NCI-H187 treated with DMSO at 0.1 percent for 48 hours (cell line): ENCODE data around the gene TMTC2.
"Not testable (repeated sequence)": the region's sequence is repeated elsewhere in the genome, so short reads cannot be mapped to it uniquely, and the experiment has no call there.

Experiments used
- DNase-seq: peaks from one replicate; lab custom pipeline; 2025; lab: John Stamatoyannopoulos, UW

The TMTC2 gene

DNA sequence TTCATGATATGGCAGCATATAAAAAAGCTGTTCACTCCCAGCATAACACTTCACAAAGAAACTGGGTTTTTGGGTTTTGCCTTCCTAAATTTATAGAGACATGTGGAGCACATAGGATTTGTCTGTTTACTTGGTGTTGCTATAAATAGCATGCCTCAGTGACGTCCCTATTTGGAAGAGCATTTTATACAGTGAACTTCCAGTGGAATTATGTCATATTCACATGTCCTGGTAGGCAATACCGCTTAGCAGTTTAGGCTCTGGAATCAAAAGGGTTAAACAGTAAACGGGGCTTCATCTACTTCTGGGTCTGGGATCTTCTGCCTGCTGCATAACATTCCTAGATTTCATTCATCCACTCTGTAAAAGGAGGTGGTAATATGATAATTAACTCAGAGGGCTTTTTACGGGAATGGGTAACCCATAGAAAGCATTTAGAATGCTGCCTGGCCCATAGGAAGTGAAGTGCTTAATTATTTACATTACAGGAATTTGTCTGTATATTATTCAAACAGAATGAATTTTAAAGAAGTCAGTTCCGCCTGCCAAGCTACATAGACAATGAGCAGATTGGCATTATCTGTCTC lies 396.1 kb downstream of the TMTC2 start:
- DNase-seq, result no peak

DNA sequence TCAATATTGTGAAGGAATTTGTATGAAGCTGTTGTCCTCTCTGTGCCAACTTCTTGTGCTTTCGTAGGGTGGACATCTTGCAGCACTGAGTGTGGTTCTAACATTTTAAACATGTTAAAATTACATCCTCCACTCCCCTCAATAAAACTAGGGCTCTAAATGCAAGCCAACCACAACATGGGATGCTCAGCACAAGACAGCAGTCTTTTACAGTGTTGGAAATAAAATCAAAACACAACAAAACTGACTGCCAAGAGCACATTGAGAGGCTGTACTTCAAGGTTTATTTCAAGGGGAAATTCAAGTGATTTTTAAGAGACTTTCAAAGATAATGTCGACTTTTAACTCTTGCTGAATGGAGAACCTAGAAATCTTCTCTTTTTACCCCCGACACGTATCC lies 396.9 kb downstream of the TMTC2 start:
- DNase-seq, result no peak

DNA sequence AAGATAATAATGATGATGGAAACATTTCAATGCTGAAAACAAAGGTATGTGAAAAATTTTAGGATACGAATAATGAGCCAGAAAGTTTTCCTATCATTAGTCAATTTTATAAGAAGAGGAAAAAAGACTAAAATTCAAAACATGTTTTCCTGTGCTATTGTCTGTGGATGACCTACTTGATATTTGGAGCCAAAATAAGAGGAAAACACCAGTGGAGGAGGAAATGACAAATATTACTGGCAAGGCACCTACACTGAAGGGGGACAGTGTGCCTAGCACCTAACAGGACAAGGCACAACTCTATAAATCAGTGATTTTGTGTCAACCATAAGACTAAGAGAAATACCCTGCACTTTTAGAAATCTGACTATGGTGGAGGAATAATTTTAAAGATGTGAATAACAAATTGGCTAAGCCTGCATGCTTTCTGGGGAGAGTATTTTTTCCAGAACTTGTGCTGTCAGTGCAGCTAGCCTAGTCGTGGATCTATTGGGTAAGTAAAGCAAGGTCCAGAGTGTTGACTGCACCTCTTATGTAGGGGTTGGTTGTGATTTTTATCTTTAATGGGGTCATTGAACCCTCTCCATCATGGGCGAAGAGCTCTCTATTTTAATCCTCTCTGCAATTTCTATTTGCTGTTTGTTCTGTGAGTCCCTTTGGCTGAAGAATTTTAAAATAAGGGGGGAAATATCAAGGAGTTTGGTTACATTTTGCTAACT lies 398.0 kb downstream of the TMTC2 start:
- no peak for DNase-seq

DNA sequence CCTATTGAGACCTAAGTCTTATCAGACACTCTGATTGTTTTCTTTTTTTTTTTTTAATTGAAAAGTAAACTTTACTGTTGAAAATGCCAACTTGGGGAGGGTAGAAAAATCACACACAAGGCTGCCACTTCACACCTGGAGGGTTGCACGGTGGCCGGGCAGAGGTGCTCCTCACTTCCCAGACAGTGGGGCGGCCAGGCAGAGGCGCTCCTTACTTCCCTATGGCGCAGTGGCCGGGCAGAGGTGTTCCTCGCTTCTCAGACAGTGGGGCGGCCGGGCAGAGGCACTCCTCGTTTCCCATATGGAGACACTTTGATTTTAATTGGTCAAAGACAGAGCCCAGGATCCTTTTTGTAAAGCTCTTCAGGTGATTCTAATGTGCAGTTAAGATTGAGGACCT lies 399.3 kb downstream of the TMTC2 start:
- DNase-seq, result no peak

DNA sequence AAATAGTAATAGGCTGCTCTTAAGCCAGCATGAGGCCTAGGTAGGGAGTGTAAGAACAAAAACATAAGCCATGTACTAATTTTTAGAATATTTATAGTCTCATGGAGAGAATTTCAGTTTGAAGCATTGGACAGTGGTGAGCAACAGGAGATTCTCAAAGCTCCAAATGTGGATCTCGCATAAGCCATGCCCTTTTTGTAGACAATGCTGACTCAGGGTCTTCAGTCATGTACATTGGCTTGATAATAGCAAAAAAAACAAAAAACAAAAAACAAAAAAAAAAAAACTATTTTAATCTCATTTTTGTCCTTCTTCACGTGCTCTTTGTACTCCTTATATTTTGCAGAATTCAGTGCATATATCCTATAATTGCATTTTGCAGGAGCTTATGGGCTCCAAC lies 402.9 kb downstream of the TMTC2 start:
- no peak for DNase-seq

DNA sequence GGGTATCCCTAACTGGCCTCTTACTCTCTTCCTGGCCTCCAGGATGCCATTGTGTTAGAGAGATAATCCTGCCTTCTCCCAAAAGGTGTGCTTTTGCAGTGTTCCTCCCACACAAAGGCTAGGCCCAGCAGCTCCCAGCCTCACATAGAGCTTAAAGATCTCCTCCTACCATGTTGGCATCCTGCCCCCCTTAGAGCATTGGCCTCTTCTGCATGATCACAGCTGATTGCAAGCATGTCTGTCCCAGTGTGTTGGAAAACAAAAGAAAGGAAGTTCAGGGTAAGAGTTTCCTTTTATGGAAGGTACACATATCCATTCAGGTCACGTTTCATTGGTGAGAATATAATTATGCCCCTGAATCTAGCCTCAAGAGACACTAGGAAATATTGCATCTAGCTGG lies 405.4 kb downstream of the TMTC2 start:
- no peak for DNase-seq

DNA sequence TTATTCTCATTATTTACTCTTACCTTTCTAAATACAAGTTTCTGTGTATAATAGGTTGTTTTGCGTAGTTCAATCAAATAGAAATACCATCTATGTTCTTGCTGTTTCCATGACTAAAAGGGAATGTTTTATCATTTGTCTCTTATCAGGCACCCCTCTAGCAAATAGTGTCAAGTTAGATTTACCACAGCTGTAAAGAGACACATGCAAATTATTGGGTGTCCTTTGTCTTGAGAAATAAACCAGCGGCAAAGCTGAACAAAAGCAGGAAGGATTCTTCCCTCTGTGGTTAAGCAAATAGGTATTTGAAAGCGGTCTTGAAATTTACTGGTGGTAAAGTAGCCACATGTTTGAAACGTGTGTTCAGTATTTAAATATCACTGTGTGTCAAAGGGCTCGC lies 405.9 kb downstream of the TMTC2 start:
- no peak for DNase-seq

DNA sequence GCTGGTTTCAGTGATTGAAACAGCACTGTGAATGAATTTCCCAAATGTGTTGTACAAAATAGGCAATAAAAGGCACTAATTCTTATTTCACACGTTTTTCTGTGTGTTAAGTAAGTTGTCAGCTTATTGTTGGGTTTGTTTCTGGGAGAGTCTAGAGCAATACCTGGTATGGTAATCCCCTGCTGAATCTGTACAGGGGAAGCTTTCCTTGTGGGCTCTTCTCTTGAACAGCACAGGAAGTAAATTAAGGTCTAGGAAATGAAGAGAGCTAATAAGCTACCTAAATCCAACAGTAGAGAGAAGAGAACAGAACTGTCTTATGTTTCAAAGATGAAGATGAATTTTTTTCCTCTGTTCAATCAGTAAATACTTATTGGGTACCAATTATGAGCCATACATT lies 406.7 kb downstream of the TMTC2 start:
- no peak for DNase-seq

DNA sequence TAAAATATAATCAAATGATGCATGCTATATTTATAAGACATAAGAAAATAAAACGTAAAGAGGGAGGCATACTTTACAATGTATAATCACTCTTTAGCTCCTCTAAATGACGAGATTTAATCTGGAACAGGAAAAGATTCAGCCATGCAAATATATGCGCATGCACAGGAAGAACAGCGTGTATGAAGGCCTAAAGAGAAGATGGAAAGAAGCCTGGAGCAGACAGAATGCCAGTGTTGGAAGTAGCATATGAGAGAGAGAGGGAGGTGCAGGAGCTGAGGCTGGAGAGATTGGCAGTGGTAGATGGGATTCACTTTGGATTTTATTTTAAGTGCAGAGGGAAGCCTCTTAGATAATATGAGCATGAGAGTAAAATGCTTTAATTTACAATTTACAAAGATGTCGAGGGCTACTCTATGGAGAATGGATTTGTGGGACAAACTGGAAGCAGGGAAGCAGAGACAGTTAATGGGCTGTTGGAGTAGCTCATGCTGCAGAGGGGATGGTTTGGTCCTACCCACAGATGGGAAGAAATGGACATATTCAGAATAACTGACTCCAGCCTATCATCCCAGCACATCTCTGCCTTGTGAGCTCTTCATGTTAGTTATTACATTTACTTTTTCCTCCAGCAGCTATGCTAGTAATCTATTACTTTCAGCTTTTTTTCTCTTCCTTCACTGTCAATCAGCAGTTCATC lies 411.1 kb downstream of the TMTC2 start:
- DNase-seq, result no peak

DNA sequence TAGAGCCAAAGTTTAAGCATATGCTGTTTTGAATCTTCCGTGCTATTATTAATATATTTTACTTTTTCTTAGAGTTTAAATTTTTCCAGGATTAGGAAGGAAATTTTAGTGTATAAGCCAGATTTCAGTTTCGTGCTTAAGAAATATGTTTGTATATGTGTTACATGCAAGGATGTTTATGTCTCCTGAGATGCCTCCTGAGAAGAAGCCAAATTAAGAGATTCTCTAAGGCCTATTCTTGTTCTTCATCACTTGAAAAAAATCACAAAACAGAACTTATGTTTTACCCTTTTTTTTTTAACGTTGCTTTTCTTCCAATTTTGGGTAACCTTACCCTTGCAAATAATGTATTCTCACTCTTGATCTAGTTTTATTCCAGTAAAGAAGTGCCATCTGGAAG lies 412.7 kb downstream of the TMTC2 start:
- no peak for DNase-seq

DNA sequence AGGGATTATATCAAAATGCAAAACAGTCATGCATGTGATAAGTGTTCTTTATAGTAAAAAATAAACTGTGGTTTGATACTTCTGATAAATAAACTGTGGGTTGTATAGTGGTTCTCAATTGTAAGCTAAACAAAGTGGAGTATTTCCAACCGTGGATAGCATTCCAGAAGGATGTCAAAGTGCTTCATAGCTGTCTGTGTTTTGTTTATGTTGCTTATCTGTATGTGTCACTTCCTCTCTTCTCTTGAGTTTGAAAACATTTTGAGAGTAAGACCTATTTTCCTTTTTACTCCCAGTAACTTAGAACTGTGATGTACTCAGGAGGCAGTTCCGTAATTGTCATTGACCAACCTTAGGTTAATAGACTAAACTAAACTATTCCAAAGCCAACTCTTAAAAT lies 415.8 kb downstream of the TMTC2 start:
- DNase-seq, result no peak

DNA sequence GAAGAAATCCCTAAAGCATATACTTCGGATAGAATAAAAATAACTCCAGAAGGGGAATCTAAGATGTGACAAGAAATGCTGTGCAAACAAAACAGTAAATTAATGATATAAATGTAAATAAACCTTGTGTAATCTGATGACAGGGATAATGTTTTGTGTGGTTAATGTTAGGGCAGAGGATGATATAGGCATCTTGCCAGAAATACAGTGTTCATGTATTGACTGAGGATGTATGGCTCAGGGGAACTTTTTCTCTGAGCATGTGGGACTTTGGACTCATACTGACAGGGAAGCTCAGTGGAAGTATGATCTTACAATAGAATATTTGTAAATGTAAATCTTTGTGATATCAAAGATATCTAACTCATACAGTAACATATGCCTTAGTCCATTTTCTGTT lies 420.2 kb downstream of the TMTC2 start:
- DNase-seq, result no peak

DNA sequence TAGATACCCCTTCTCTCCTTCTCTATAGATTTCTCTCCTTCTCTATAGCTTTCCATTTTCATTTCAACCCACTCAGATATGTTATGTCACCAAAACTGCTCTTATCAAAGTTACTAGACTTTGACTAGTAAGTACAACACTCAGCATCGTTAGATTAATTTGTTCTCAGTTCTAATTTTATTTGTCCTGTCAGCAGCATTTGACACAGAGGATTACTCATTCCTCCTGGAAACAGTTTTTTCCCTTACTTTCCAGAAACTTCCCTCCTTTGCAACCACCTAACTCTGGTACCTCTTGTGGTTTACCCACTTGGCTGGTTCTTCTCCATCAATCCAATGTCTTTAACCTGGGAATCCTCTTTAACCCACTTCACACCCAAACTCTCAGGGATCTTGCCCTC lies 423.7 kb downstream of the TMTC2 start:
- no peak for DNase-seq

DNA sequence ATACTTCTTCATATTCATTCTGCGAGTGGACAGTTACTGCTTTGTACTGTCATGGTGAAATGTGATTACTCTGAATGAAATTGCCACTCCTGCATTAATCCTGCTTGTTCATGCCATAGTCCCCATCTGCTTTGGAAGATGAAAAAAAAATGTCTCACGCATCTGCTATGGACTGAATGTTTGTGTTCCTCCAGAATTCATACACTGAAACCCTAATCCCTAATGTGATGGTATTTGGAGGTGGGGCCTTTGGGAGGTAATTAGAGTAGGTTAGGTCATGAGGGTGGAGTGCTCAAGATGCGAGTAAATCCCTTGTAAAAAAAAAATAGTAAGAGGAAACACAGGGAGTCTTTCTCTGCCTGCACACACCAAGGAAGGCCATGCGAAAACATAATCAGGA lies 427.2 kb downstream of the TMTC2 start:
- DNase-seq, result no peak

DNA sequence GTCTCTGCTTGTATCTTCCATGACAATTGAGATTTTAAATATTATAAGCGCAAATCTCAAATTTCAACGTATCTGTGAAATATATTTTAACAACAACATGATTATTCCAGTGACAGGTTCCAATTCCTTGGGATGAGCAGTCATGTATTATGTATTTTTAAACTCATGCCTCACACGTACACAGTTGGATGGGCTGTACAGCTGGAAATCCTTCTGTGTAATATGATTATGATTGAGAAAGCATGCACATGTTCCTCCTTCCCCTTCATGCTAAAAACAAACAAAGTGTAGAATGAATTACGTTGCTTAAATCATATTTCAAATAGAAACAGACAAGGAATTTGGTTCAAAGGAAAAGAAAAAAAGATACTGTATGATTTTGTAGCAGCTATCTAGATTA lies 428.3 kb downstream of the TMTC2 start:
- no peak for DNase-seq

DNA sequence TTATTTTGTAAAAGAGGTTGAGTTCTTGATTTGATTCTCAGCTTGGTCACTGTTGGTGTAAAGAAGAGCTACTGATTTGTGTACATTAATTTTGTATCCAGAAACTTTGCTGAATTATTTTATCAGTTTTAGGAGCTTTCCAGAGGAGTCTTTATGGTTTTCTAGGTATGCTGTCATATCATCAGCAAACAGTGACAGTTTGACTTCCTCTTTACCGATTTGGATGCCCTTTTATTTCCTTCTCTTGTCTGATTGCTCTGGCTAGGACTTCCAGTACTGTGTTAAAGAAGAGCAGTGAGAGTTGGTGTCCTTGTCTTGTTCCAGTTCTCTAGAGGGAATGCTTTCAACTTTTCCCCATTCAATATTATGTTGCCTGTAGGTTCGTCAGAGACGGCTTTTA lies 431.2 kb downstream of the TMTC2 start:
- not testable (repeated sequence) for DNase-seq

DNA sequence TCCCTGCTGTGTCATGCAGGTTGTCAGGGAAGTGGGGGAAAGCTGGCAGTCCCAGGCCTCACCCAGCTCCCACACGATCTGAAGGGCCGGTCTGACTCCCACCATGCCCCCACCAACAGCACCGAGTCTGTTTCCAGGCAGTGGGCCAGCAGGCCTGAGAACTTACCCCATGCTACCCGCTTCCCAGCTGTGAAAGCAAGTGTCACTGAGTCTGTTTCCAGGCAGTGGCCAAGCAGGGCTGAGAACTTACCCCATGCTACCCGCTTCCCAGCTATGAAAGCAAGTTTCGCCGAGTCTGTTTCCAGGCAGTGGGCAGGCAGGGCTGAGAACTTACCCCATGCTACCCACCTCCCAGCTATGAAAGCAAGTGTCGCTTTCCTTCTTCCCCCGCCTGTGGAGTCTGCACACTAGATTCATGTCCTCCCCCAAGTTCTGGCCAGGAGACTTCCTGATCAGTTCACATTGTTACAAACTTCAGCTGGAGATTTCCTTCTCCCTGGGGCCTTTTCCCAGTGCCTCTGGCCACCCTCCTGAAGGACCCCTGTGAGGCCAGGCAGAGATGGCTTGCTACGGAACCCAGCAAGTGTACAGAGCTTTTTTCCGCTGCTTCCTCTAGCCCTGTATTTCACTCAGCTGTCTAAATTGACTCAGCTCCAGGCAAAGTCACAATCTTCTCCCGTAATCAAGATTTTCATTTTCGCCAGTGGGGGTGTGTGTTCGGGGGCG lies 435.4 kb downstream of the TMTC2 start:
- DNase-seq, result no peak

DNA sequence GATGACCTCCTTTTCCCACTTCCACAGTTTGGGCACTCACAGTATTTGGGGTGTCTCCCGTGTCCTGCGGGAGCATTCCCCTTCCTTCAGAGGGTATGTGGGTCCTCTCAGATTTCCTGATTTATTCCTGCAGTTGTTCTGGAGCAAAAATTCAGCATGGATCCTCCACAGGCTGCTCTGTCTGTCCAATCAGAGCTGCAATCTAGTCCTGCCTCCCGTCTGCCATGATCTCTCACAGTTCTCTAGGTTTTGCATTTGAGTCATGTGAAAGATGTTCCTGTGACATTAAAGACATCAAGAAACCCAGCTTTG lies 435.9 kb downstream of the TMTC2 start:
- DNase-seq, result no peak

DNA sequence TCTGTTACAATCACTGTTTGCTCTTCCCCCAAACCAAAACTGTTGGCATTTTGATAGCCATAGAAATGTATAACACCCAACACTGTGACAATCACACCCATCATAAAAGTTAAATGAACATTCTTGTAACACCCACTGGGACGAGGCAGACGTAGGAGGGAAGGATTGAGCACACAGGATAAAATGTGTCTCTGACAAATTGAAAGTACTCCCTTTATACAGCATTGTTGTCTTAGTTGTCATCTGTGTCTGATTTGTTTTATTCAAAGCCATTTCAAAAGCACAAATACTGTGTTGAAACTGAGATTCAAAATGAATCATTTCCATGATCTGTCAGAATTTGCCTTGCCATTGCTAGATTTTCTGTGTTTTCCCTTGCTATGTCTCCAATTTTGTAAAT lies 436.3 kb downstream of the TMTC2 start:
- no peak for DNase-seq

DNA sequence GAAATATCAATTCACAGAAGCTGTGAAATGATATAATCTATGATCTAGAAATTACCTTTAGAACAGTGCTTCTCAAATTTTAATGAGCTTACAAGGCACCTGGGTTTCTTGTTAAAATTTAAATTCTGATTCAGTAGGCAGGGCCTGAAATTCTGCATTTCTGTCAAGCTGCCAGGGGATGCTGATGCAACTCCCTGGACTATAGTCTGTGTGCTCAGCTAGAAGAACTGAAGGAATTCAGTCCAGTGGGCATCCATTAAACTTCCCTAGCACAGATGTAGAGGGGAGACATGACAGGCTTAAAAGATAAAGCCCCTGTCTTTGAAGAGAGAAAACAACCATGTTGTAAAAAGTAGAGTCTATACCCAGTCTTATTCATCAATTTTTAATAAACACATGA lies 441.8 kb downstream of the TMTC2 start:
- DNase-seq, result no peak

DNA sequence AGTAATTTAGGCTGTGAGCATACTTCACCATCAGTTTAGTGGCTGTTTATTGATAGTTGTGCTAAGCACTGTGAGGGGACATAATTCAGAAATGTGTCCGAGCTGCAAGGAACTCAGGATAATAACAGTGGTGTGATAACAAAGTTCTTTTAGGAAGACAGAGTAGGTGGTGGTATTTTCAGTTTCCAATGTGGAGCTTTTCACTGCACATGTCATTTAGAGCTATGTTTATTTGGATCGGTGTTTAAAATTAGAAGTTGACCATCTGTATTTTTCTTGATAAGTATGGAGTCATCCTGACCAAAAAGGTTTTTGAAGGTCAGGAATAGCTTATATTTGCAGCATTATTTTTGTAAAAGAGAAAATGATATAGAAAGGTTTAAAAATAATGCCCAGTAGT lies 443.5 kb downstream of the TMTC2 start:
- no peak for DNase-seq

DNA sequence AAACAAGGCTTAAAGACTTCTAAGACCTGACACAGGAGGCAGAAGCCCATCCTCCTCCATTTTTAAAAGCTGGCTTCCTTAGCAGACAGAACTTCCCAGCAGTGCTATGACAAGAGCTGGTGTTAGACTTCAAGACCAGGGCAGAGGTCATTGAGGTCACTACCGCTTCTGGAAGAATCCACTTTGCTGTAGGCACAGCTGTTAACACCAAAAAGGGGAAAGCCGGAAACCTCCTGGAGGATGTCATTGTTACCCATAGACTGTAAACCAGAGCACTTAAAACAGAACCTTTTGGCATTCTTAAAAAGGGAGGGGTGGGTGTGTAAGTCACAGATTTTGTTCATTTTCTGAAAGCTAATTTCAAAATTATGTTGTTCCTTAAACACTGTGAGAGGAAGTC lies 445.7 kb downstream of the TMTC2 start:
- no peak for DNase-seq

DNA sequence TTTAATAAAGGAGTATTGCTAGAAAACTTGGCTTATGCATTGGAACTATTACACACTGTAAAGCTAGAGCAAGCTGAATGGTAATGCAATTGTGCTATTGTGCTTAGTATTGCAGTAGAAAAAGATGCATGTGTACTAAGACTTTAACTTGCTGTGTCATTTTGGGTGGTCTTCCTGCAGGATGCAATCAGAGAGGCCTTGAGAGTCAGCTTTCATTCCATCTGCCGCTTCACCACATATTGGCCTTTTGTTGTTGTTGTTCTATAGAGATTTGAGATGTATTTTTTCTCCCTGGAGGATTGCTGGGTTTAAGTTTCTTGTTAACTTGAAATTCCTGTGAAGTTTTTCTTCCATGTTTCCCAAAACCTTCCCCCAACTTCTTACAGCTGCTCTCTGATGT lies 449.7 kb downstream of the TMTC2 start:
- DNase-seq, result no peak
